ENCODE results near the gene CHST3. TPM values are rescaled to one million over a fixed set of nuclear protein-coding genes. Genes with fewer than 3 reads are reported as not detected.
A peak's percentile ranks its signal among the peaks of the same experiment; 100 is the strongest.
"Not testable (repeated sequence)": the region's sequence is repeated elsewhere in the genome, so short reads cannot be mapped to it uniquely, and the experiment has no call there.

The CHST3 gene
- total RNA-seq, 2 donors from 2014 or later, result 0.19 TPM; not detected in 1

DNA sequence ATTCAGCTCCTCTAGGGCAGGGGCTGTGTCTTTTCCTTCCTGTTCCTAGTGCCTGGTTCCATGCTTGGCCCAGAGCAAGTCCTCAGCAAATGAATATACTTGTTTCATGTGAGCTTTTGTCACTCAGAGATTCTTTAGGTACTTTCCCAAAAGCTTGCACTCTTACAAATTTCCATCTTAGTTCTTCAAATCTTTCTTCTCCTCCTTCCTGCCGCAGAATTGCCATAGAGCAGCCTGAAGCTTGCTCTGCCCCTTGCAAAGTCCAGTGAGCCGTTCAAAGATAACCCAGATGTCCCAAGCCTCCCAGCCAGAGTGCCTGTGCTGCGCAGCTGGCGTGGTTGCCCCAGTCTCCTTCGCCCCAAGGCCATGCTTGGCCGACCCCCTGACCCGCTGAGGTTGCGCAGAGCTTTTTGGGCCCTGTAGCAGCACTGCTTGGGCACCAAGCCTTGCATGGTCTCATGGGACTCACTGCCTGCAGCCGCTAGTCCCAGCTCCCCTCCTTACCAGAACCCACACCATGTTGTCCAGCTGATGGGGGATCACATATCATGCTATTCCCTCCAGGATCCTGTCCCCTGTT, 20.7 kb downstream of the CHST3 start:
- H3K36me3 Mint-ChIP-seq (ENCODE audit: low read depth), result no peaks in the 10 kb centered on the region

DNA sequence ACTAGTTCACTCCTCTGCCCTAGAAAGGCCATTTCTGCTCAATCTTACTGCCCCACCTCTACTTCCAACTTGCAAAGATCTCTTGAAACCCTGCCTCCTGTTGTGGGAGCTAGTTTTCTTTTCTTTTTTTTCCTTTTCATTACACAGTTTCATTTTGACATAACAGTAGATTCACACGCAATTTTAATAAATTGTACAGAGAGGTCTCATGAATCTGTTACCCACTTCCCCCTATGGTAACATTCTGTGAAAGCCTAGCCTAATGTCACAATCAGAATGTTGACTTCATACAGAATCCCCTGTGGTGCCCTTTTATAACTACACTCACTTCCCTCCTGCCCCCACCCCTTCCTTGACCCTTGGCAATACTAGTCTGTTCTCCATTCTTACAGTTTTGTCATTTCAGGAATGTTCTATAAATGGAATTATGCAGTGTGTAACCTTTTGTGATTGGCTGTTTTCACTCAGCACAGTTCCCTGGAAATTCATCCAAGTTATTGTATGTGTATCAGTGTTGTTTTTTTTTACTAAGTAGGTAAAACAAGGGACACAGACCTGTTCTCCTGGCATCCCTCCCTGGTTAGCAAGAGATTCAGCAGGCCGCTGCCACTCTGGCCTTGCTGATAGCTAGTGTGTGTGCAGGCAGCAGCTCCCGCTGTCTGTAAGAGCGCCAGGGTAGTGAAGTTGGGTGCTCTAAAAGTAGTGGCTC, 21.5 kb downstream of the CHST3 start:
- Mint-ChIP-seq H3K9me3 (no peaks in the 10 kb centered on the region), H3K27ac (no peak overlapping the region), H3K4me1 (peaks cover 12% of the 10 kb centered on the region), H3K4me3 (no peak overlapping the region), H3K36me3 (ENCODE audit: low read depth) (no peaks in the 10 kb centered on the region), H3K27me3 (peaks cover 8% of the 10 kb centered on the region)
- peak; percentile 47 for ATAC-seq (replicated peaks)

More for the DNA sequence above, 20.7 kb downstream of the CHST3 start:
- Mint-ChIP-seq H3K27me3 (peaks cover 7% of the 10 kb centered on the region), H3K27ac (no peak overlapping the region), H3K9me3 (no peaks in the 10 kb centered on the region), H3K4me1 (peaks cover 12% of the 10 kb centered on the region), H3K4me3 (no peak overlapping the region)
- ATAC-seq (replicated peaks), result no peak

DNA sequence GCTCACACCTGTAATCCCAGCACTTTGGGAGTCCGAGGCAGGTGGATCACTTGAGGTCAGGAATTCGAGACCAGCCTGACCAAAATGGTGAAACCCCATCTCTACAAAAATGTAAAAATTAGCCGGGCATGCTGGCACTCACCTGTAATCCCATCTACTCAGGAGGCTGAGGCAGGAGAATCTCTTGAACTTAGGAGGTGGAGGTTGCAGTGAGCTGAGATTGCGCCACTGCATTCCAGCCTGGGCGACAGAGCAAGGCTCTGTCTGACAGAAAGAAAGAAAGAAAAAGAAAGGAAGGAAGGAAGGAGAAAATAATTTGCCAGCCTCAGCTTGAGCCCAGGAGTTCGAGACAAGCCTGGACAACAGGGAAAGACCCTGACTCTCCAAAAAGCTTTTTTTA, 24.7 kb downstream of the CHST3 start:
- peaks cover 12% of the 10 kb centered on the region for H3K4me1 Mint-ChIP-seq
- not testable (repeated sequence) for H3K27ac Mint-ChIP-seq; H3K36me3 Mint-ChIP-seq (ENCODE audit: low read depth); H3K27me3 Mint-ChIP-seq; ATAC-seq (replicated peaks); H3K4me3 Mint-ChIP-seq; H3K9me3 Mint-ChIP-seq

DNA sequence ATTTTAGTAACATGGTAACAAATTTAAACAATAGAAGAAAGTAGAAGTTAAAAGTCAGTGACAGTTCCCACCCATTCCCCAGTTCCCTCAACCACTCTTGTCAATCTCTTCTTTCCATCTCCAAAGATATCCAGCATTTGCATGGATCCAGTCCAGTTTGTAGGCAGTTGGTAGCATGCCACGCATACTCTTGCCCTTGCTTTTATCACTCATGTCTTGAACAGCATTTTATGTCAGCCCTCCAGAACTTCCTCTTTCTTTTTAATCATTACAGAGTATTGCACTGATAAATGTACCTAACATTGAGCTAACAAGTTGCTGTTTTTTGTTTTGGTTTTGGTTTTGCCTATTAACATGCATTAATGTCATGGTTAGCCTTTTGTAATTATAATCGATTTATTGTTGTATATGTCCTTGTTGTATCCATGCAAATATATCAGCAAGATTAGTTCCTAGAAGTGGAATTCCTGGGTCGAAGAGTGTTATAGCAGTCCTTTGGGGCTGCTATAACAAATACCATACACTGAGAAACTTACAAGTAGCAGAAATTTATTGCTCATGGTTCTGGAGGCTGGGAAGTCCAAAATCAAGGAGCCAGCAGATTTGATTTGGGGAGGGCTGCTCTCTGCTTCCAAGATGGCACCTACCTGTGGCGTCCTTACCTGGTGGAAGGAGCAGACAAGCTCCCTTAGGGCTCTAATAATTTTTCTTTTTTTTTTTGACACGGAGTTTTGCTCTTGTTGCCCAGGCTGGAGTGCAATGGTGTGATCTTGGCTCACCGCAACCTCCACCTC, 25.7 kb downstream of the CHST3 start:
- ATAC-seq (replicated peaks), result no peak
- Mint-ChIP-seq H3K36me3 (ENCODE audit: low read depth) (no peaks in the 10 kb centered on the region), H3K27ac (no peak overlapping the region), H3K4me3 (no peak overlapping the region), H3K9me3 (no peaks in the 10 kb centered on the region), H3K4me1 (peaks cover 8% of the 10 kb centered on the region), H3K27me3 (peaks cover 8% of the 10 kb centered on the region)

DNA sequence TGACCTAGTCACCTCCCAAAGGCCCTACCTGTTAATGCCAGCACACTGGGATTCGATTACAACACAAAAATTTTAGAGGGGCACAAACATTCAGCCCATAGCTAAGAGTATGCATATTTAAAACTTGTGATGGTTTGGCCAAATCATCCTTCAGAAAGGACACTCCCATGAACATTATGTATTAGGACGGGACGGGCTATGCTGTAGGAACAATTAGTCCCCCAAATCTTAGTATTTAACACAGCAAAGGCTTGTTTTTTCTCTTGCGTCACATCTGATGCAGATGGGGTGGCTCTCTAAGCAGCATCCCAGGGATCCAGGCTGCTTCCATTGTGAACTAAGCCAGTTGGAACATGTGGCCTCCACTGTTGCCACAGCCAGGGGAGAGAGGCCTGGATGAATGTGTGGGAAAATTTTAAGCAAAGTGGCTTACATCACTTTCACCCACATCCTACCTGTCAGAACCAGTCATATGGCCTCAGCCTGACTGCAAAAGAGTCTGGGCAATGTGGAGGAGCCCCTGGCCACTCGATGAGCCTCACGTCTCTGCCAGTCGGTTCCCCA, 26.6 kb downstream of the CHST3 start:
- Mint-ChIP-seq H3K27me3 (peaks cover 8% of the 10 kb centered on the region), H3K4me1 (peaks cover under 1% of the 10 kb centered on the region), H3K4me3 (no peak overlapping the region), H3K9me3 (no peaks in the 10 kb centered on the region), H3K27ac (no peak overlapping the region), H3K36me3 (ENCODE audit: low read depth) (no peaks in the 10 kb centered on the region)
- no peak for ATAC-seq (replicated peaks)

DNA sequence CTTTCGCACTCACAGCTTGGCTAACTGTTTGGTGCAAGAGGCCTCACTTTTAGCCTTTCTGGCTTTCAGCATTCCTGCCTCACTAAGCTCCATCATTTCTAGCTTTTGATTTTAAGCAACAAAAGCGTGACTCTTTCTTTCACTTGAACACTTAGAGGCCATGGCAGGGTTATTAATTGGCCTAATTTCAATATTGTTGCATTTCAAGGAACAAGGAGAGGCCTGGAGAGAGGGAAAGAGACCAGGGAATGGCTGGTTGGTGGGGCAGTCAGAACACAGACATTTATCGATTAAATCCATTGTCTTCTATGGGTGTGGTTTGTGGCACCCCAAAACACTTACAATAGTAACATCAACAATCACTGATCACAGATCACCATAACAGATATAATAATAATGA, 31.3 kb downstream of the CHST3 start:
- no peak for ATAC-seq (replicated peaks)
- peaks cover 3% of the 10 kb centered on the region for H3K27me3 Mint-ChIP-seq
- no peak overlapping the region for H3K4me3 Mint-ChIP-seq
- no peaks in the 10 kb centered on the region for H3K9me3 Mint-ChIP-seq
- H3K36me3 Mint-ChIP-seq (ENCODE audit: low read depth), result no peaks in the 10 kb centered on the region
- H3K27ac Mint-ChIP-seq, result no peak overlapping the region
- no peaks in the 10 kb centered on the region for H3K4me1 Mint-ChIP-seq

DNA sequence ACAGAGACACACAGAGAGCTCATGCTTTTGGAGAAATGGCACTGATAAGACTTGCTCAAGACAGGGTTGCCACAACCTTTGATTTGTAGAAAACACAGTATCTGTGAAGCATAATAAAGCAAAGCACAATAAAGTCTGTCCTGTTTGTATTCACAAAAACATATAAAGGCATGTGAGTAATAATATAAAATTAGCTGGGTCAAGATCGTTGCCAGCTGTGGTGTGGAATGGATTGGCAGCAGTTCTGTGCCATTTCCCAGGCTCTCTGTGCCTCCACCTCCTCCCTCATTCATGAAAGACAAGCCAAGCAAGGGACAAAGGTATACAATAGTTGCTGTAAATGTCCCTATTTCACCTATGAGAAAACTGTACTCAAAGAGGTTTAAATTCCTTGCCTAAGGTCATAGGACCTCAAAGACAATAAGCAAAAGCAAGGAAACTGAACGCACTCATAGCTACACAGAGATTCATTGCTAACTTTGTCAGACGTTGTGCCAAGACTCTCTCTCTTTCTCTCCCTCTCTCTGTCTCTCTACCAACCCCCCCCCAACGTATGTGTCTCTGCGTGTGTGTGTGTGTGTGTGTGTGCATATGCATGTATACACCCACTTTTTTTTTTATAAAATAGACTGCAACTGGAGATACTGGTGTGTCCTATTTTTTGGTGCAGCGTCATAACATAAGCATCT, 31.8 kb downstream of the CHST3 start:
- no peaks in the 10 kb centered on the region for H3K36me3 Mint-ChIP-seq (ENCODE audit: low read depth)
- ATAC-seq (replicated peaks), result no peak
- H3K9me3 Mint-ChIP-seq, result no peaks in the 10 kb centered on the region
- no peak overlapping the region for H3K27ac Mint-ChIP-seq
- H3K4me1 Mint-ChIP-seq, result no peaks in the 10 kb centered on the region
- H3K4me3 Mint-ChIP-seq, result no peak overlapping the region
- peaks cover 3% of the 10 kb centered on the region for H3K27me3 Mint-ChIP-seq

DNA sequence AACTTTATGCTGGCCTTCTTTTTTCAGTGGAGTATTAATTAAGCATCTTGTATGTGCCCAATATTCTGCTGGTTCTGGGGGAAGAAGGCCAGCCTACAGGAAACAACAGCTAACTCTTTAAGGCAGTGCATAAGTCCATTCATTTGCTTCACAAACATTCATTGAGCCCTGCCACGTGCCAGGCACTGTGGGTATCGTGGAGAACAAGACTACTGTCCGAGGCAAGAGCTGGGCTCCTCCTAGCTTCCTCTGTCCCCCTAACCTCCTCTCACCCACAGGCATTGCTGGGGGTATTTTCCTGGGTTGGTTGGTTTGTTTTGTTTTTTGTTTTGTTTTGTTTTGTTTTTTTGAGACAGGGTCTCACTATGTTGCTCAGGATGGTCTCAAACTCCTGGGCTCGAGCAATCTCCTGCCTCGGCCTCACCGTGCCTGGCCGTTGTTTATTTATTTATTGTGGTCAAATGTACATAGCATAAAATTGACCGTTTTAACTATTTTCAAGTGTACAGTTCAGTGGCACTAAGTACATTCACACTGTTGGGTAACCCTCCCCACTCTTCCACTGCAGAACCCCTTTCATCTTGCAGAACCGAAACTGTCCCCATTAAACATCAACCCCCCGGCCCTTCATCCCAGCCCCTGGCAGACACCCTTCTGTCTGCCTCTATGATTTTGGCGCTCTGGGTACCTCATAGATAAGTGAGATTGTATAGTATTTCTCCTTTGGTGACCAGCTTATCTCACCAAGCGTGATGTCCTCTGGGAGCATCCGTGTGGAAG, 32.6 kb downstream of the CHST3 start:
- Mint-ChIP-seq H3K4me3 (no peak overlapping the region), H3K27me3 (peaks cover 3% of the 10 kb centered on the region), H3K9me3 (no peaks in the 10 kb centered on the region), H3K27ac (peak overlapping the region; percentile 28), H3K36me3 (ENCODE audit: low read depth) (no peaks in the 10 kb centered on the region), H3K4me1 (no peaks in the 10 kb centered on the region)
- ATAC-seq (replicated peaks), result no peak

DNA sequence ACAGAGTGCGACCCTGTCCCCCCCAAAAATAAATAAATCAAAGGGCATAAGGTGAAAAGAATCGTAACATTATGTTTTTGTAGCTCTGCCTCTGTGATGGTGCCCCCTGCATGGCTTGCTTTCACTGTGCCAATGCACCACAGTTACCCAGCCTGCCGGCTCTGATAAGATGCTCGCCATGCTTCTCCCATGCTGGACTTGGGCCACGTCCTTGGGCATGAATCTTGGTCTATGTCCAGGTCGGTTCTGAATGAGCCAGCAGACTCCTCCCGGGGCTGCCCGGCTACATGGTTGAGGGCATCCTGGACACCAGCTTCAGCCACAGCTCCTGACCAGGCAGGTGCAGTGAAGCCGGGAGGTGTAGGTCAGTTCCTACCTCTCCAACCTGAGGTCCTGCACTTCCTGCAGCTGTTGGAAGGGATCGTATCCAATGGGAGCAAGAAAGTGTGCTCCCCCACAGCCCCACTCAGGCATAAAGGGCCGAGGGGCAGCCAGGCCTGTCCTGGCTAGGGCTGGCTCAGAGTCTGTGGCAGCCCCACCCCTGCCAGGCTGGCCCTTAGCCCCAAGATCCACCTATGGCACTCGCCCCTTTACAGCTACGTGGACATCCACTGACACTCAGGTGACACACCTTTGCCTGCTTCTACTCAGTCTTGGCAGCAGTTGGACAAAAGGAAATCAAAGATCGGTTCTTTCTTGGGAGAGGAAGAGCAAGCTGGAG, 34.1 kb downstream of the CHST3 start:
- no peak for ATAC-seq (replicated peaks)
- H3K9me3 Mint-ChIP-seq, result no peaks in the 10 kb centered on the region
- H3K27ac Mint-ChIP-seq, result no peak overlapping the region
- H3K4me1 Mint-ChIP-seq, result no peaks in the 10 kb centered on the region
- H3K27me3 Mint-ChIP-seq, result peaks cover 2% of the 10 kb centered on the region
- H3K36me3 Mint-ChIP-seq (ENCODE audit: low read depth), result no peaks in the 10 kb centered on the region
- H3K4me3 Mint-ChIP-seq, result no peak overlapping the region

DNA sequence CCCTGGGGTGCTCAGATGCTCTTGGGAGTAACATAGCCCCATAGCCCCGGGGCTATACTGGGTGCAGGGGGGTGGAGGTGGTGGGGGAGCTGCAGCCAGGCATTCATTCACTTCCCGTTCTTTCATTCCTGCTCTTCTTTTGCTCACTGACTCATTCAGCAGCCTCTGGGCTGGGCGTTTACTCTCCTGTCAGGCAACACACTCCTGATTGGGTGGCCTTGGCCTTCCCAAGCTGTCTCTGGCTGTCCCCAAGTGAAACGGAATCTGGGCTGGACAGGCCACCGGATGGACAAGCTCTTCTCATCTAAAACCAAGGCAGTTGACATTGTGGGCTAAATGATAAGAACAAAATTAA, 34.6 kb downstream of the CHST3 start:
- ATAC-seq (replicated peaks), result no peak
- H3K27ac Mint-ChIP-seq, result no peak overlapping the region
- H3K36me3 Mint-ChIP-seq (ENCODE audit: low read depth), result no peaks in the 10 kb centered on the region
- no peaks in the 10 kb centered on the region for H3K4me1 Mint-ChIP-seq
- no peak overlapping the region for H3K4me3 Mint-ChIP-seq
- no peaks in the 10 kb centered on the region for H3K9me3 Mint-ChIP-seq
- no peaks in the 10 kb centered on the region for H3K27me3 Mint-ChIP-seq

DNA sequence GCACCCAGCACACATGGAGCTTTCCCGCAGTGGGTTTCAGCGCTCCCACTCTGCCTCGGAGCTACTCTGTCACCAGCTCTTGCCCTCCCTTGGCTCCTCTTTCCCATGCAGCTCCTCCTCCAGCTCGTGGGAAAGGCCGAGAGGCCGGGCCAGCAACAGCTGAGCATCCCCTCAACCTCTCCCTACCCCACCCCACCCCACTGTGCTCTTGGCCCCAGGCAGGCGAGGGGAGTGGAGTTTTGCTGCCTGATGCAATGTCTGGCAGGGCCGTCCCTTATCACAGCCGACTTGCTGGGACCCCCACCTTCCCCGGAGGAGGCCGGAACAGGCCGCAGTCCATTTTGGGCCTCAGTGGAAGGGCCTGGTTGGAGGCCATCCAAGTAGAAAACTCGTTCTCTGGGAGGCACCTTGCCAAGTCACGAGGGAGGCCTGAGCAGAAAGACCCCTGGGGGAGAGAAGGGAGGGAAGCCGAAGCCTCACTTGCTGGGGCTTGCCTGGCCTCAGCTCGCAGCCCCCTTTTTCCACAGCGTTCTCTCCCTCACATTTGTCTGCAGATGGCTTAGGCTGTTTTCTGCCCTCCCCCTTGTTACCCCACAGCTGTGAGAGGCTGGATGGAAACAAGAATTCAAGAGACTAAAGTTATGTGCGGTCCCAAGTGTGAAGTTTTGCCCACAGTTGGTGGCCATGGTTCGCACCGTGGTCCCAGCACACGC, 35.3 kb downstream of the CHST3 start:
- no peak for ATAC-seq (replicated peaks)
- no peaks in the 10 kb centered on the region for H3K4me1 Mint-ChIP-seq
- no peak overlapping the region for H3K27ac Mint-ChIP-seq
- H3K4me3 Mint-ChIP-seq, result no peak overlapping the region
- H3K36me3 Mint-ChIP-seq (ENCODE audit: low read depth), result no peaks in the 10 kb centered on the region
- H3K27me3 Mint-ChIP-seq, result no peaks in the 10 kb centered on the region
- no peaks in the 10 kb centered on the region for H3K9me3 Mint-ChIP-seq

DNA sequence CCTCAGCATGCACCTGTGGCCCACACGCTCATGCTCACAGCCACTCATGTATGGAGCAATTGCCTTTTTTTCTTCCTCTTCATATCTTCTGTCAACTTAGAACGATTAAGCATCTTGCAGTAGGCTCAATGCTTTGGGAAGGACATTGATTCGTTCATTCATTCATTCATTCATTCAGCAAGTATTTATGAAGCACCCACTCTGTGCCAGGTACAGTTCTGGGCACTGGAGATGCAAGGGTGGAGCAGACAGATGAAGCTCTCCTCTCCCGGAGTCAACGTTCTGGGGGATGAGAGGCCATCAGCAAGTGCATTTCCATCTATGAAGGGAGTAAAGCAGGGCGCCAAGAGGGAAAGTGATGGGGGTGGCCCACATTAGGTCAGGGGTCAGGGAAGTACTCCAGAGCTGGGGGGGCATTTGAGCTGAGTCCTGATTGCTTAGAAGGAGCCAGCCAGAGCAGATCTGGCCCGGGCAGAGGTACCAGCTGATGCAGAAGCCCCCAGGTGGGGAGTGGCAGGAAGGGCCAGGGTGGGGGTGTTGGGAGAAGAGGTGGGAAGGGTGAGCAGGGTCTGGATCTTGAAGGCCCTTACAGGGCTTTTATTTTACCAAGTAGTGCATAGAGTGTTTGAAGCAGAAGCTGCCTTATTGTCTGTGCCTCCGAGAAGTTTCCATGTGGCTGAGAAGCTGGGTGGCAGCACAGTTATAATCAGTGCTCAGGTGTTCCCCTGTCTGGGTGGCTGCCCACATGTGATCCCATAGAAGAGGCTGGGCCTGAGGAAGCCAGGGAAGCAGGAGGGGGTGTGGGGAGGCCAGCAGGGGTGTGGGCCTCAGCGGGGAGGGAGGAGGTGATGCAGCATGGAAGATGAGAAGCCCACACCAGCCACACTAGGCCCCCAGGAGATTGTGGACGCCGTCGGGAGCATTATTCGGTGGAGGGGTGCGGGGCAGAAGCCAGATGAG, 36.2 kb downstream of the CHST3 start:
- Mint-ChIP-seq H3K4me3 (no peak overlapping the region), H3K27me3 (no peaks in the 10 kb centered on the region), H3K27ac (no peak overlapping the region), H3K9me3 (no peaks in the 10 kb centered on the region), H3K36me3 (ENCODE audit: low read depth) (no peaks in the 10 kb centered on the region), H3K4me1 (no peaks in the 10 kb centered on the region)
- ATAC-seq (replicated peaks), result no peak

All from activated T-helper 17 cell treated with anti-CD3 and anti-CD28 coated beads, Interleukin-2, amount 50 U/mL, for 72 hours (primary cell).